GM18499 (cell line): ENCODE measurements around the gene CHL1.

Experiments
- ATAC-seq: cut with Tn5 transposase; IDR thresholded peaks from one replicate; pipeline ENCODE4 v1.9.1; 2021; ENCODE audit warnings: moderate number of reproducible peaks; ENCODE audit not compliant: insufficient read depth, unreplicated experiment

CHL1 gene

GRCh38 chr3:373193-373779 is 176.7 kb downstream of the CHL1 start:
- ATAC-seq, result no peak

DNA sequence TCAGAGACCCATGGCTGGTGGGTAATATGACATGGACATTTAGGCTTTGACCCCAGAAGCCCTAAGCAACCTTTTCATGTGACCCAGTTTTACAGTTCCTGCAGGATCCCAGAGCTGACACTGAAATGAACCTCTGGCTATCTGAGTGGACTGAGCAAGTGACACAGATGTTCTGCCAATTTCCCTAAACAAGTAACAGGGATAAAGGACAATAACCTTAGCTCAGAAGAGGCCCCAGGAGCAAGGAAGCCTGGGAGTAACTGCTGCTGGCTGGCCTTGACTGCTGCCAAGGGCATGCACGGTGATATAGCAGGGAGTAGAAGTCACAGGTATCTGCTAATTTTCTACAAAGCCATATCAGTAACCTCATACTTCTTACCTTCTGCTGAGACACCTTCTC is 177.9 kb downstream of the CHL1 start:
- ATAC-seq, result no peak

DNA sequence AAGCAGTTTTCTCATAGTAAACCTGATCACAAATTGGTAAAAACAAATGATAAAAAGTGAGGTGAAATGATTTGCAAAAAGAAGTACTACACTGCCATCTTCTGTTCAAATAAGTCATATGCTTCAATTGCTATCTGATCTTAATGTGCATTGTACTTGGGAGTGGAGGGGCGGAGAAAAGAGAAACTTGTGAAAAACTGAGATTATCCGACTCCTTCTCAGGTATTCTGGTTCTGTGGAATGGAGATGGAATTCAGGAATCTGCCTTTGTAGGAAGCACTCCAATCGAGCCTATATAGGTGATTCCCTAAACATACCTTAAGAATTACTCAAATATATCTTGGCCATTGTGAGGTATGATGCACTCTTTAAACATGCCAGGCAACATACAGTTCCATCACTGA is 180.6 kb downstream of the CHL1 start:
- peak; percentile 71 for ATAC-seq

DNA sequence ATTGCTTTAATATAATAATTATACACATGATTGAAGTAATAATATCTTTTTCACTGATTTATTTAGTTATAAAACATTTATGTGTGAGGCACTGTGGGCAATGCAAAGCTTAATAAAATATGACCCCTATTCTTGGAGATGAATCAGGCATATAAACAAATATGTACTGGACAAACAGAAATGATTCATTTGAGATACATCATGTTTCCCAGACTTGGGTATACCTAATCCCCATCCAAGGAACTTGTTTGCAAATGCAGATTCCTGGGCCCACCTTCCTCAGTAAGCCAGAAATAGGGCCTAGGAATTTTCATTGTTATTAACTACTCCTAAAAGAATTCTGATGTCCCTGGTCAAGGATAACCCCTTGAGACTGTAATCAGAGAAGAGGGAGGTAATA is 184.2 kb downstream of the CHL1 start:
- no peak for ATAC-seq

- no peak for ATAC-seq
Observed at GRCh38 chr3:385151-385550, 188.6 kb downstream of the CHL1 start.

DNA sequence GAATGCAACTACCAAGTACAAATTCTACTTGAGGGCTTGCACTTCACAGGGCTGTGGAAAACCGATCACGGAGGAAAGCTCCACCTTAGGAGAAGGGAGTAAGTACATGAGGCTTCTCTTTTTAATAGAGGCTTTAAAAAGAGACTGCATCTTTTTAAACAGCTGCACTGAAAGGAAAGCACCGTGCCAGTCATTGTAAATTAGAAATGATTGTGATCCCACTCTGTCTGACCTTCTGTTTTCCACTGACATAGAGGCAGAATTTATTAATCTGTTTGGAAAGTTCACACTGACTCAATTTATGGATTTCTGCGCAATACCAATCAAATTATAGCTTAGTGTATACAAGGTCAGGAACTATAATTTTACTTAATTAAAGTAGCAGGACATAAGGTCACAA is 198.2 kb downstream of the CHL1 start:
- ATAC-seq, result no peak

DNA sequence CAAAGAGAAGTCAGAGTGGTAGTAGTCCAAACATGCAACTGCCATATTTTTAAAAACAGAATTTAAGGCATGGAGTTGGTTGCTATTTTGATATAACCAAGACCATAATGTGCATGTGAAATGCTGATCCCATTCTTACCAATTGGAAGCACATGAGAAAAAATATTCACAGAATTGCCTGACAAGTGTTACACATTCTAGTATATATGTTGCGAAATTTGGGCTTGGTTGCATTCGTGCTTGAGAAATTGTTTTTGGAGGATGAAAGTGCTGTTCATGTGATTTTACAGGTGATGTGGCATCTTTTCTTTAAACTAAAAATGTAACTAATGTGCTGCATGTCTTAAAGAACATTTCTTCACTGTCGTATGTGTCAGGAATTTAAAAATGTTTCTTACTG is 199.7 kb downstream of the CHL1 start:
- ATAC-seq, result no peak

DNA sequence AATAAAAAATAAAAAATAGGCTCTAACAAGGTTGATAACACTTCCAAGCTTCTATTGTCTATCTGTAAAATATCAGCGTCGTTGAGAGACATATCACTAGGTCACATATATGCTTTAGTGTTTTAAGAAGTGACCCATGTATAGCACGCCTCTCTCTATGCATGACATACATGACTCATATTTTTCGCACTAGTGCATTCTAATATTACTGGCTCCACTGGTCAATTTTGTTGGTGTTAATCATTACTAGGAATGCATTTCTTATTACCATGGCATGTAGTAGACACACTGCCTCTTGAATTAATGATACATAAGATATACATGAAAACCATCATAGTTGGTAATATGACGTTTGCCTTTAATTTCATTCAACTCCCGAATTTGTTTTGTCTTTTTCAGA is 203.1 kb downstream of the CHL1 start:
- ATAC-seq, result no peak

DNA sequence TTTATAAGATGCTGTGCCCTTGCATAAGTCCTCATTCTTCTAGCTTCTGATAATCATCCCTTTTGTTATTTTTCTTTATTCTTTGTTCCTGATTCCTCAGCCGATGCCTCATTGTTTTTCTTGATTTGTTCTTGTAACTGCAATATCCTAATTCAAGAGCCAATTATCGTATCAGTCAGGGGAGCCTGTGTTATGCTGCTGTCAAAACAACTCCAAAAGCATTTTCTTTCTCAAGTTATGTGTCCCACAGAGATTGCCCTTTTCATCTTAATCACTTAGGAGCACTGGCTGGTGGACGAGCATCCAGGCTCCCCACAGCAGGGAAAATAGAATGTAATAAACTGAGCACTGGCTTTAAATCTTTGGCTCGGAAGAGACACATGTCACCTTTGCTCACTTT is 207.3 kb downstream of the CHL1 start:
- ATAC-seq, result no peak

DNA sequence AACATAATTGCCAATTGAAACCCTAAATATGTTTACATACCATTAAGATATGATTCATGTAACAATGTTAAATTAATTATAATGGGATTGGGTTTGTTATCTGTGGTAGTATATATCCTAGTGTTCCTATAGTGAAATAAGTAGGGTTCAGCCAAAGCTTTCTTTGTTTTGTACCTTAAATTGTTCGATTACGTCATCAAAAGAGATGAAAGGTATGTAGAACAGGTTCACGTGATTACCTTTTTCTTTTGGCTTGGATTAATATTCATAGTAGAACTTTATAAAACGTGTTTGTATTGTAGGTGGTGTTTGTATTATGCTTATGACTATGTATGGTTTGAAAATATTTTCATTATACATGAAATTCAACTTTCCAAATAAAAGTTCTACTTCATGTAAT is 212.4 kb downstream of the CHL1 start:
- ATAC-seq, result no peak

GRCh38 chr3:411226-411625 is 214.7 kb downstream of the CHL1 start:
- no peak for ATAC-seq

DNA sequence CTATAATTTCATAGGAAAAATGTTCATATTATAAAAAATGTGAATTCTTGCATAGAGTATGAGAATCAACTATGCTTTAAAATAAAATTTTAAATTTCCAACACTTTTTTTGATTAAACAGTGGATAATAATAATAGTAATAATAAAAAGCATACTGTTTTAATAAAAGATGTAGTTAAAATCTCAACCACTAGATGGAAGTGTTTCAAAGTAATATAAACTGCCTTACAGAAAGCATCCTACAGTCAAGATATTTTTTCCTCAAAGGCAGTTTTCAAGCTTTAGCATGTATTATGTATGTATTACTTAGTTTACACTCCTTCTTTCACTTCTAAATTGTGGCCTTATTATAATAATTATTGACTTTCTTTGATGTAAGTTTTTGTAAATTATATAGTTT is 217.5 kb downstream of the CHL1 start:
- ATAC-seq, result no peak

DNA sequence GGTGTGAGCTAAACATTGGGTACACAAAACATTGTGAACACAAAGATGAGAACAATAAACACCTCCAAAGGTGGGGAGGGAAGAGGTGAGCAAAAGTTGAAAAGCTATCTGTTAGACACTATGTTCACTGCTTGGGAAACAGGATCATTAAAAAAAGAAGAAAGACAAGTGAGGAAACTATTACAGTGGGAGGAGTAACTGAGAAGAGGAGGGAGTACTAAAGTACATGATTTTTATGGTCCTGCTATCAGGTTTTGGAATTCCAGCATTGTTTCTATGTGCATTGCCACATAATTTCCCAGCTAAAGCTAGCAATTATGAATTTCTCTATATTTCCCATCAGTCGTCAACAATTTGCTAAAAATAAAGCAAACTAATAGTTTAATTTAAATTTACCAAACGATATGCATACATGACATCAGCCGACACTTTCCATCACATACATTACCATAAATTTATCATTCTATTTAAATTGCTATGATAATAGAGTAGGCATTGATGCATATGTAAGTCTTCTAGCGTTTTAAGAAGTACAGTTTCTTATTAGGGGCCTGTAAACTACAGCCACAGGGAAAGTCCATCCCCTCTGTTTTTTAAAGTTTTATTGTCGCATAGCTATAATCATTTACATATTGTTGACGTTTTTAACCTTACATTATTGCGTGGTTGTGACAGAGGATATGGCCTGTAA is 221.8 kb downstream of the CHL1 start:
- no peak for ATAC-seq

- ATAC-seq, result peak; percentile 88
Observed at GRCh38 chr3:420584-420983, 224.0 kb downstream of the CHL1 start.

- ATAC-seq, result no peak
Observed at GRCh38 chr3:425079-425478, 228.5 kb downstream of the CHL1 start.

GRCh38 chr3:426072-426471 is 229.5 kb downstream of the CHL1 start:
- ATAC-seq, result no peak

GRCh38 chr3:427128-427527 is 230.6 kb downstream of the CHL1 start:
- no peak for ATAC-seq

GRCh38 chr3:430186-430585 is 233.6 kb downstream of the CHL1 start:
- ATAC-seq, result no peak

- no peak for ATAC-seq
Observed at GRCh38 chr3:435161-435560, 238.6 kb downstream of the CHL1 start.

GRCh38 chr3:436053-436452 is 239.5 kb downstream of the CHL1 start:
- ATAC-seq, result no peak

DNA sequence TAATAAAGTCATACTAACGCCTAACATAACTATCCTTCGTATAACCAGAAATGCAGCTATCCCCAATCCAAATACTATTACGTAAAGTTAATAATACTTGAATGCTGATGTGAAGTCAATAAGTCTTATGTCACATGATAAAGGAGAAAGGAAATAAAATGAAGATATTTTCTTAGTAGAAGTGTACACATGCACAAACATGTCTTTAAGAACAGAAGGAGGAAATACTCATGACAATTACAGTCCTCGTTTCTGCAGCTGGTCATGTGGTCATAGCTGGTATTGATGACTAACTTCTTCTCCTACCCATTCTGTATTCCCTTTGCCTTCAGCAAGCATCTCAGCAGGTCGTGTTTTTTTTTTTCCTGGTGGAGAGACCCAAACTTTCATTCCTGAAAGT is 244.3 kb downstream of the CHL1 start:
- no peak for ATAC-seq

DNA sequence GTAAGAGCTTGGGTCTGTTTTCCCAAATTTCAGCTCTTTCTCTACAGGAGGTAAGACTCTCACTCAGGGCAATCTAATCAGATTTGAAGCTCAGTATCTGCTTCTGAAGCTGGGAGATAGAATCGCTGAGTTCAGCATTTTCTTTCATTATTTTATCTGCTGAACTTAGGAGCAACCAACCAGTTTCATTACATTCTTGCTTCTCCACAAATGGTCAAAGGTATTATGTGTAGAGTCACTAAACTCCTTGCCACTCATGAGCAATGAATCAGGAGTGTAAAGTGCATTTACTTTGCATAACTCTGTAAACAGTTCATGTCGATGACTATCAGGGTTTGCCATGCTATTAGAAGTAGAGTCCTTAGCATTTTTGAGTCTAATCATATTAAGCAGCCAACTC is 249.4 kb downstream of the CHL1 start:
- ATAC-seq, result no peak
